Measurements from ENCODE around the gene HTRA1.

GRCh38 chr10:122485670-122486069 lies 24.3 kb downstream of the HTRA1 start:
- TF ChIP-seq CTCF (IDR thresholded peaks at IDR 0.05) (no peak), POLR2A (IDR thresholded peaks at IDR 0.05) (no peak)
